H1 (cell line): ENCODE measurements around the gene ABCA1. TPM values are rescaled to one million over a fixed set of nuclear protein-coding genes. Genes with fewer than 3 reads are reported as not detected.

Experiments used
- CTCF ChIA-PET: fragments of 300-600 bp; sonication (Branson Sonifier 250); formaldehyde crosslinking; loops from one replicate; lab custom pipeline; 2021; ENCODE audit not compliant: partially characterized antibody; lab: Charles Lee
- POLR2A ChIA-PET: fragments of 300-600 bp; sonication (Branson Sonifier 250); formaldehyde crosslinking; loops from one replicate; lab custom pipeline; 2021; ENCODE audit warnings: inconsistent platforms; ENCODE audit not compliant: partially characterized antibody; lab: Charles Lee
- DNase-seq, 2 experiments: peaks; one replicate each; pipeline versions ENCODE4 v3.0.0 to v3.0.0-alpha.2; 2010 to 2022; ENCODE audit warnings: low spot score in 2 of 2, low read depth in 1 of 2, mixed read lengths in 1 of 2
- FAIRE-seq: peaks from 2 replicates; lab custom pipeline; 2011; peaks lifted over from hg19 to GRCh38; lab: Jason Lieb, UNC
- H2AFZ ChIP-seq: 2 replicates; pipeline ENCODE4 v1.8.1; 2012; ENCODE audit warnings: low read length, inconsistent platforms
- H2AK5ac ChIP-seq: 2 replicates; pipeline ENCODE4 v1.6.1; 2013; ENCODE audit warnings: low read depth, low read length
- H2BK120ac ChIP-seq: replicated peaks from 2 replicates; pipeline ENCODE3; 2013; ENCODE audit warnings: low read depth, low read length, inconsistent platforms
- H2BK12ac ChIP-seq: 2 replicates; pipeline ENCODE4 v1.6.1; 2013; ENCODE audit warnings: low read depth, low read length
- H2BK15ac ChIP-seq: 2 replicates; pipeline ENCODE4 v1.6.1; 2013; ENCODE audit warnings: low read length
- H2BK20ac ChIP-seq: 2 replicates; pipeline ENCODE4 v1.6.1; 2013; ENCODE audit warnings: low read length
- H2BK5ac ChIP-seq: 2 replicates; pipeline ENCODE4 v1.6.1; 2013; ENCODE audit warnings: low read depth, low read length
- H3K14ac ChIP-seq: 2 replicates; pipeline ENCODE4 v1.6.1; 2013; ENCODE audit warnings: inconsistent platforms; ENCODE audit not compliant: insufficient read length
- H3K18ac ChIP-seq: 2 replicates; pipeline ENCODE4 v1.6.1; 2013; ENCODE audit warnings: low read length; ENCODE audit errors: extremely low read depth
- H3K23ac ChIP-seq: 2 replicates; pipeline ENCODE4 v1.6.1; 2013; ENCODE audit warnings: inconsistent platforms; ENCODE audit not compliant: insufficient read length
- H3K23me2 ChIP-seq: 2 replicates; pipeline ENCODE4 v1.6.1; 2013; ENCODE audit warnings: low read depth, low read length
- H3K27ac ChIP-seq: 2 replicates; pipeline ENCODE4 v1.6.1; 2011; ENCODE audit warnings: low read depth, low read length, inconsistent platforms
- H3K27me3 ChIP-seq, 4 experiments: replicated peaks in 1 of 4; 1 replicate in 1 of 4; 2 replicates in 3 of 4; pipeline versions ENCODE4 v1.6.1 to v1.8.1; 2011 to 2013; ENCODE audit warnings: low read length in 3 of 4, mild to moderate bottlenecking in 3 of 4, inconsistent platforms in 2 of 4, mixed read lengths in 2 of 4, moderate library complexity in 1 of 4; ENCODE audit not compliant: control insufficient read depth in 3 of 4, insufficient read depth in 3 of 4; ENCODE audit errors: extremely low read depth in 1 of 4
- H3K36me3 ChIP-seq, 4 experiments: 2 replicates each; pipeline versions ENCODE4 v1.6.1 to v1.8.1; 2011 to 2013; ENCODE audit warnings: mild to moderate bottlenecking in 4 of 4, low read length in 3 of 4, moderate library complexity in 2 of 4, control low read depth in 1 of 4, inconsistent platforms in 1 of 4; ENCODE audit not compliant: insufficient read depth in 4 of 4, control insufficient read depth in 2 of 4
- H3K4ac ChIP-seq: replicated peaks from 2 replicates; pipeline ENCODE3; 2013; ENCODE audit warnings: low read length, low read depth, mixed read lengths, inconsistent platforms; ENCODE audit not compliant: insufficient read length
- H3K4me1 ChIP-seq, 4 experiments: replicated peaks in 1 of 4; 1 replicate in 1 of 4; 2 replicates in 3 of 4; pipeline versions ENCODE4 v1.6.1 to v1.8.1; 2011 to 2013; ENCODE audit warnings: low read length in 3 of 4, inconsistent platforms in 2 of 4, mixed read lengths in 1 of 4; ENCODE audit not compliant: insufficient read depth in 4 of 4, control insufficient read depth in 3 of 4
- H3K4me2 ChIP-seq, 2 experiments: 2 replicates each; pipeline versions ENCODE4 v1.6.1 to v1.8.1; 2011 to 2013; ENCODE audit warnings: low read depth in 2 of 2, low read length in 2 of 2, control low read depth in 1 of 2, inconsistent platforms in 1 of 2, mild to moderate bottlenecking in 1 of 2; ENCODE audit not compliant: insufficient read depth in 1 of 2
- H3K4me3 ChIP-seq, 4 experiments: fragments of 200-600, 300-600 bp in 1 of 4; sonication (generic), shearing (Covaris generic), sonication (Bioruptor Twin) in 1 of 4; 2 replicates each; pipeline versions ENCODE4 v1.5.1 to v1.8.1; 2011 to 2016; ENCODE audit warnings: low read length in 4 of 4, low read depth in 3 of 4, control low read depth in 2 of 4, inconsistent platforms in 2 of 4, mild to moderate bottlenecking in 2 of 4, mixed read lengths in 1 of 4, moderate library complexity in 1 of 4; ENCODE audit not compliant: insufficient read depth in 2 of 4; ENCODE audit errors: extremely low read depth in 1 of 4
- H3K56ac ChIP-seq: replicated peaks from 2 replicates; pipeline ENCODE3; 2013; ENCODE audit warnings: low read depth, mild to moderate bottlenecking, mixed read lengths, low read length, inconsistent platforms; ENCODE audit not compliant: insufficient read length
- H3K79me1 ChIP-seq: 2 replicates; pipeline ENCODE4 v1.6.1; 2013; ENCODE audit warnings: low read depth, low read length, control low read depth
- H3K79me2 ChIP-seq, 2 experiments: 2 replicates each; pipeline versions ENCODE4 v1.6.1 to v1.8.1; 2012 to 2013; ENCODE audit warnings: low read length in 2 of 2, mild to moderate bottlenecking in 2 of 2, inconsistent platforms in 1 of 2; ENCODE audit not compliant: insufficient read depth in 2 of 2, control insufficient read depth in 1 of 2
- H3K9ac ChIP-seq, 4 experiments: replicated peaks in 1 of 4; 1 replicate in 1 of 4; 2 replicates in 3 of 4; pipeline versions ENCODE4 v1.6.1 to v1.8.1; 2011 to 2013; ENCODE audit warnings: low read depth in 3 of 4, low read length in 3 of 4, control low read depth in 2 of 4, mild to moderate bottlenecking in 2 of 4, moderate library complexity in 2 of 4, inconsistent platforms in 1 of 4; ENCODE audit errors: extremely low read depth in 1 of 4
- H3K9me3 ChIP-seq, 2 experiments: 2 replicates each; pipeline versions ENCODE4 v1.6.1 to v1.8.1; 2012 to 2013; ENCODE audit warnings: mild to moderate bottlenecking in 2 of 2, moderate library complexity in 2 of 2, control low read depth in 1 of 2, inconsistent platforms in 1 of 2, low read depth in 1 of 2, low read length in 1 of 2, mixed read lengths in 1 of 2; ENCODE audit not compliant: insufficient read depth in 2 of 2
- H4K20me1 ChIP-seq, 2 experiments: replicated peaks in 1 of 2; 2 replicates each; pipeline versions ENCODE3 to v1.8.1; 2011 to 2013; ENCODE audit warnings: inconsistent platforms in 2 of 2, low read length in 2 of 2, mild to moderate bottlenecking in 1 of 2; ENCODE audit not compliant: insufficient read depth in 2 of 2, control insufficient read depth in 1 of 2
- H4K5ac ChIP-seq: 2 replicates; pipeline ENCODE4 v1.6.1; 2013; ENCODE audit warnings: low read length, low read depth, mixed read lengths, inconsistent platforms; ENCODE audit not compliant: insufficient read length
- H4K8ac ChIP-seq: 2 replicates; pipeline ENCODE4 v1.8.0; 2013; ENCODE audit warnings: mild to moderate bottlenecking, moderate library complexity, low read length, inconsistent platforms; ENCODE audit not compliant: insufficient read depth; ENCODE audit errors: extremely low read depth
- H4K91ac ChIP-seq: replicated peaks from 2 replicates; pipeline ENCODE3; 2013; ENCODE audit warnings: low read length, mixed read lengths, inconsistent platforms; ENCODE audit not compliant: insufficient read length
- ASH2L ChIP-seq: fragments of 200-600, 300-600 bp; sonication (generic); IDR thresholded peaks from one replicate; pipeline ENCODE4 v1.7.1; 2017; ENCODE audit warnings: low read length
- CTBP2 ChIP-seq: IDR thresholded peaks from 2 replicates; pipeline ENCODE4 v1.7.0; 2011; ENCODE audit warnings: borderline replicate concordance, mild to moderate bottlenecking, moderate library complexity, mixed read lengths, low read length; ENCODE audit not compliant: insufficient read depth, insufficient read length
- EGR1 ChIP-seq: IDR thresholded peaks from 2 replicates; pipeline ENCODE4 v1.6.1; 2011; ENCODE audit warnings: low read depth, low read length, borderline replicate concordance
- HDAC2 ChIP-seq, 2 experiments: fragments of 300-600 bp in 1 of 2; sonication (generic) in 1 of 2; IDR thresholded peaks; 2 replicates each; pipeline ENCODE4 v1.6.1; 2011 to 2012; ENCODE audit warnings: low read depth in 2 of 2, low read length in 2 of 2, mild to moderate bottlenecking in 2 of 2, moderate library complexity in 2 of 2, borderline replicate concordance in 1 of 2, inconsistent platforms in 1 of 2
- JUN ChIP-seq: IDR thresholded peaks from 2 replicates; pipeline ENCODE4 v1.6.1; 2011; ENCODE audit warnings: low read depth, mild to moderate bottlenecking, improper control_type of control experiment, low read length
- KDM1A ChIP-seq: fragments of 200-600, 300-600 bp; sonication (generic); IDR thresholded peaks from 2 replicates; pipeline ENCODE4 v1.7.1; 2016; ENCODE audit warnings: mild to moderate bottlenecking, low read length, borderline replicate concordance
- POLR2A ChIP-seq, 2 experiments: IDR thresholded peaks; 1 replicate in 1 of 2; 2 replicates in 1 of 2; pipeline ENCODE4 v1.6.1; 2011; ENCODE audit warnings: low read depth in 2 of 2, low read length in 2 of 2, mild to moderate bottlenecking in 2 of 2; ENCODE audit errors: control extremely low read depth in 1 of 2
- RAD21 ChIP-seq, 2 experiments: IDR thresholded peaks in 1 of 2; conservative IDR thresholded peaks in 1 of 2; 2 replicates each; pipeline ENCODE4 v1.6.1; 2011; ENCODE audit warnings: low read depth in 2 of 2, low read length in 2 of 2, improper control_type of control experiment in 1 of 2, inconsistent platforms in 1 of 2, mild to moderate bottlenecking in 1 of 2, moderate library complexity in 1 of 2
- SIN3A ChIP-seq, 2 experiments: IDR thresholded peaks in 1 of 2; conservative IDR thresholded peaks in 1 of 2; 2 replicates each; pipeline ENCODE4 v1.6.1; 2011 to 2012; ENCODE audit warnings: low read length in 2 of 2, improper control_type of control experiment in 1 of 2, low read depth in 1 of 2, mild to moderate bottlenecking in 1 of 2
- TAF1 ChIP-seq: IDR thresholded peaks from 2 replicates; pipeline ENCODE4 v1.6.1; 2011; ENCODE audit warnings: mild to moderate bottlenecking, low read depth, low read length
- YY1 ChIP-seq: IDR thresholded peaks from 2 replicates; pipeline ENCODE4 v1.6.1; 2011; ENCODE audit warnings: low read depth, mild to moderate bottlenecking, low read length
- whole genome bisulfite sequencing, 2 experiments: shearing (Covaris generic) in 1 of 2; methylation state at CpG; one replicate each; pipeline versions ENCODE4 v1.1.6 to v1.1.7; 2013 to 2015; ENCODE audit warnings: low lambda C conversion rate in 2 of 2, mixed read lengths in 2 of 2, inconsistent platforms in 1 of 2, low coverage in 1 of 2, missing lambda C conversion rate in 1 of 2; ENCODE audit not compliant: insufficient replicate concordance in 2 of 2, insufficient coverage in 1 of 2, insufficient read length in 1 of 2; ENCODE audit errors: extremely low coverage in 1 of 2, missing lambda C conversion rate in 1 of 2; 5-methylcytosine and 5-hydroxymethylcytosine counted together
- polyA plus RNA-seq, 7 experiments: library from polyadenylated mRNA; depleted of rRNA in 3 of 7; stranded (reverse) in 5 of 7; unstranded in 2 of 7; fragments of >200 nt in 5 of 7; fragments of 200-250 nt in 2 of 7; gene quantifications; 1 replicate in 5 of 7; 2 replicates in 1 of 7; 4 replicates in 1 of 7; pipeline versions ENCODE4 v1.2.1 to v1.2.3, GENCODE V29; 2011 to 2013; ENCODE audit warnings: missing spikeins in 2 of 7, mixed read lengths in 2 of 7
- total RNA-seq: library from RNA; stranded (reverse); fragmentation: NEBNext Ultra II Directional; extraction: Animal tissue kit (Norgen Biotek cat#: 25700); gene quantifications from 2 replicates; pipeline ENCODE4 v1.2.1, GENCODE V29; 2021
- TF ChIP-seq, protein P1 (sequence below): IDR thresholded peaks from 2 replicates; pipeline ENCODE4 v1.6.1; 2012; ENCODE audit warnings: low read length, inconsistent platforms

The ABCA1 gene
- total and polyA plus RNA-seq, 2 of the 8 experiments (the other 6 are each of a cell fraction or from before 2014, with no cell fraction given), result 6.9 to 7.8 TPM

DNA sequence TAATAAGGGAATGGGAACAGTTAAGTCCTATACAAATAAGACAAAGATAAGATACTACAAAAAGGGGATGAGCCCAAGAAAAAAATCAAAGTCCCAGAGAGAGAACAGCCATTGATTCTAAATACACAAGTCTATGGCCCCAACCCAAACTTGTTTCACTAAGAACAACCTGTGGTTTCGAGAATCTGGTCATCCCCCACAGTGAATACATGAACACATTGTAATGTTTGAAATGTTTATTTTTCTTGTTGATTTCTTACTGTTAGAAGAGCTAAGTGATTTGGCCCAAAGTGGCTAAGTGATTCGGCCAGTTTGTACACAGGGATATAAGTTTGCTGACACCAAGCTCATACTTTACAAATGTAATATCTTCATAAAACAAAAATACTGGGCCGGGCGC lies 3.3 kb upstream of the ABCA1 start:
- no peak overlapping the region for H2BK5ac ChIP-seq
- H3K79me1 ChIP-seq, result no peaks in the 10 kb centered on the region
- H3K4me2 ChIP-seq, result no peak overlapping the region
- no peaks in the 10 kb centered on the region for H3K36me3 ChIP-seq
- no peak overlapping the region for H3K56ac ChIP-seq
- H2BK15ac ChIP-seq, result no peak overlapping the region
- 62% methylated on average over 4 of the region's 4 CpGs; no CpG with 5 or more reads in 1 of the 2 experiments for WGBS, 2 experiments
- no peak overlapping the region for H3K14ac ChIP-seq
- DNase-seq (no peak), FAIRE-seq (no peak)
- no peak overlapping the region for H3K9ac ChIP-seq
- H4K8ac ChIP-seq, result no peak overlapping the region
- peaks cover 0 to 11% (median 2%) of the 10 kb centered on the region in 4 experiments; a peak in 3 of 7 replicates for H3K27me3 ChIP-seq
- H3K4me1 ChIP-seq, result peaks cover 0 to 8% (median 3%) of the 10 kb centered on the region in 4 experiments; a peak in 4 of 7 replicates
- no peak overlapping the region for H3K23ac ChIP-seq
- no peak overlapping the region for H3K18ac ChIP-seq
- ChIA-PET POLR2A (interaction anchor here (0.7 to 1.1 kb wide), 2 partner anchors 24 to 30 kb away, joined by 3 read pairs; no protein-coding TSS in a partner anchor), CTCF (interaction anchor here (1.0 kb wide), 1 partner anchor 44 kb away, joined by 3 read pairs; no protein-coding TSS in a partner anchor)
- H2AFZ ChIP-seq, result no peak overlapping the region
- no peak overlapping the region for H2BK20ac ChIP-seq
- no peak overlapping the region for H4K91ac ChIP-seq
- no peak overlapping the region for H2AK5ac ChIP-seq
- no peak overlapping the region for H4K5ac ChIP-seq
- H2BK120ac ChIP-seq, result no peak overlapping the region
- no peak overlapping the region for H3K27ac ChIP-seq
- H3K79me2 ChIP-seq, result no peaks in the 10 kb centered on the region
- H3K9me3 ChIP-seq, result no peaks in the 10 kb centered on the region
- H3K23me2 ChIP-seq, result peaks cover 9% of the 10 kb centered on the region; the same call in 1 of the 2 replicates
- H2BK12ac ChIP-seq, result no peak overlapping the region
- H3K4ac ChIP-seq, result no peak overlapping the region
- H3K4me3 ChIP-seq, result no peak overlapping the region
- H4K20me1 ChIP-seq, result no peaks in the 10 kb centered on the region
- TF ChIP-seq TAF1 (no peak), CTBP2 (no peak), JUN (no peak), YY1 (no peak), RAD21 (IDR thresholded peaks at IDR 0.05 in 1 of 2, conservative IDR thresholded peaks at IDR 0.05 in 1 of 2; ENCODE audit: low read depth in 2 of 2, low read length in 2 of 2) (no peak), ASH2L (no peak), SIN3A (conservative IDR thresholded peaks at IDR 0.05 in 1 of 2, IDR thresholded peaks at IDR 0.05 in 1 of 2; ENCODE audit: low read depth in 1 of 2, low read length in 2 of 2) (no peak), KDM1A (no peak), EGR1 (no peak), POLR2A (IDR thresholded peaks at IDR 0.05; ENCODE audit: control extremely low read depth in 1 of 2, low read depth in 2 of 2, low read length in 2 of 2) (no peak), HDAC2 (IDR thresholded peaks at IDR 0.05; ENCODE audit: borderline replicate concordance in 1 of 2, low read depth in 2 of 2, low read length in 2 of 2) (no peak)
- TF ChIP-seq, protein P1, sequence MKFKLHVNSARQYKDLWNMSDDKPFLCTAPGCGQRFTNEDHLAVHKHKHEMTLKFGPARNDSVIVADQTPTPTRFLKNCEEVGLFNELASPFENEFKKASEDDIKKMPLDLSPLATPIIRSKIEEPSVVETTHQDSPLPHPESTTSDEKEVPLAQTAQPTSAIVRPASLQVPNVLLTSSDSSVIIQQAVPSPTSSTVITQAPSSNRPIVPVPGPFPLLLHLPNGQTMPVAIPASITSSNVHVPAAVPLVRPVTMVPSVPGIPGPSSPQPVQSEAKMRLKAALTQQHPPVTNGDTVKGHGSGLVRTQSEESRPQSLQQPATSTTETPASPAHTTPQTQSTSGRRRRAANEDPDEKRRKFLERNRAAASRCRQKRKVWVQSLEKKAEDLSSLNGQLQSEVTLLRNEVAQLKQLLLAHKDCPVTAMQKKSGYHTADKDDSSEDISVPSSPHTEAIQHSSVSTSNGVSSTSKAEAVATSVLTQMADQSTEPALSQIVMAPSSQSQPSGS, result no peak
